Fibroblast of skin of left biceps (primary cell): ENCODE results near the gene RAET1L.
"Not testable (repeated sequence)": the region's sequence is repeated elsewhere in the genome, so short reads cannot be mapped to it uniquely, and the experiment has no call there.

Experiments
- DNase-seq, 2 experiments: peaks; one replicate each; pipeline ENCODE4 v3.0.0-alpha.2; 2013; ENCODE audit warnings: low read depth in 2 of 2

Gene RAET1L, protein sequence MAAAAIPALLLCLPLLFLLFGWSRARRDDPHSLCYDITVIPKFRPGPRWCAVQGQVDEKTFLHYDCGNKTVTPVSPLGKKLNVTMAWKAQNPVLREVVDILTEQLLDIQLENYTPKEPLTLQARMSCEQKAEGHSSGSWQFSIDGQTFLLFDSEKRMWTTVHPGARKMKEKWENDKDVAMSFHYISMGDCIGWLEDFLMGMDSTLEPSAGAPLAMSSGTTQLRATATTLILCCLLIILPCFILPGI

DNA sequence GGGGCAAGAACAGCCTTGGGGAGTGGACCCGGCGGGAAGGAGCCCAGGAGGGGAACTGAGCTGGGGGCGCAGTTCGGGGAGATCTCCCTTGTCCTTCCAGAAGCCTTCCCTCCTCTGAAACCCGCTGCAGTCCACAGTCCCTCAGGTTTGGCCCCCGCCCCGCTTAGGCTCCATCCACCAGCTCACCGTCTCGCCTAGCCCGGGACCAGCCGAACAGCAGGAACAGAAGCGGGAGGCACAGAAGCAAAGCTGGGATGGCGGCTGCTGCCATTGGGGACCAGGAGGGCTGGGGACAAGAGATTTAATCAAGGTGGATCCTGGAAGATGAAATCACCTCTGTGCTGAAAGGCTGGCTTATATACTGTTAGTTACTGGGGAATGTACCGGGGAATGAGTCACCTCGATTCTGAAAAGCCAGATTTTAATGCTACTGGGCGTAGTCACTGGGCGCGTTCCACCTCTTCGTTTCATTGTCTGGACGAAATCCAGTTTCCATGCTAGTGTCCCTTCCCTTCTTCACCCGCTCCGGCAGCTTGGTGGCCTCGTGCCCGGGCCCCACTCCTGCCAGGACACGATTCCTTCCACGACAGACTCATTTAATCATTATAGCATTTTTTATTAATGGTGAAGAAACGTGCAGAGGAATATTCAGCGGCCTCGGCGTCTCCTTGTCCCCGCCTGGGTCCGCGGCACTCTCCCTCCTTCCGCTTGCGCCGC lies at the start of gene RAET1L:
TSS of gene RAET1L (minus strand) at position 332 of the 717 bp plus-strand sequence. CDS start at position 271, 61 bp downstream.
- peak in 1 of 2 experiments; percentile 8 for DNase-seq

DNA sequence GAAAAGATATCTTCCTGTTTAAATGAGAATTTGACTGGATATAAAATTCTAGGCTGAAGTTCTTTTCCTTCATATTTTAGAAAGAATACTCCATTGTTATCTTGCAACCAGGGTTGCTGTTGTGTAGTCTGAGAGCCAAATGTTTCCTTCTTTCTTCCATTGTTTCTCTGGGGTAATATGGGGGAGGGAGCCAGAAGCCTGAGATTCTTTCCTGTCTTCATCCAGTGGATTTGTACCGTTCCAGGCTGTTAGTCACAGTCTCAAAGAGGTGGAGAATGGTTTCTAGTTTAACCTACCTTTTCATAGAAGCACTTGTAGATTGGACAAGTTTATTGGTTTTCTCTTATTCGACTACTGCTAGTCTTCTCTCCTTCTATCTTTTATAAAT lies 49.7 kb upstream of the RAET1L start:
- DNase-seq, result no peak

DNA sequence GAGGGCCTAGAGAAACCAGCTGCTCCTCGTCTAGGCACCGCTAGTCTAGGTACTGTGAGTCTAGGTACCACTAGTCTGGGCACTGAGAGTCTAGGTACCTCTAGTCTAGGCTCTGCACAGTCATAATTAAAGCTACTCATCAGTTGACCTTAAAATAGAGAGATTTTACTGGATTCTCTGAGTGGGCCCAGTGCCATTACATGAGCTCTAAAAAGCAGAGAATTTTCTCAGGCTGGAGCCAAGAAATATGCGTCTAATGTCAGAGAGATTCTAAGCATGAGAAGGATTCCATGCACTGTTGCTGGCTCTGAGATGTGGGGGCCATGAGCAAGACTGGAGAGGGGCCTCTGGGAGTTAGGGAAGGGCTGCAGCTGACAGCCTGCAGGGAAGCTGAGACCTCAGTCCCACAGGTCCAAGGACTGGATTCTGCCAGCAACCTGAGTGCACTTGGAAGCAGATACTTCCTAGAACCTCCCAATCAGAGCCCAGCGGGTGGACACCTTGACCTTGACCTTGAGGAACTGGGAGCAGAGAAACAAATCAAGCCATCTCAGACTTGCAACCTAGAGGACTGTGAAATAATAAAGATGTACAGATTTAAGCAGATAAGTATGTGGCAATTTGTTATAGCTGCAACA lies 49.2 kb upstream of the RAET1L start:
- not testable (repeated sequence) for DNase-seq

DNA sequence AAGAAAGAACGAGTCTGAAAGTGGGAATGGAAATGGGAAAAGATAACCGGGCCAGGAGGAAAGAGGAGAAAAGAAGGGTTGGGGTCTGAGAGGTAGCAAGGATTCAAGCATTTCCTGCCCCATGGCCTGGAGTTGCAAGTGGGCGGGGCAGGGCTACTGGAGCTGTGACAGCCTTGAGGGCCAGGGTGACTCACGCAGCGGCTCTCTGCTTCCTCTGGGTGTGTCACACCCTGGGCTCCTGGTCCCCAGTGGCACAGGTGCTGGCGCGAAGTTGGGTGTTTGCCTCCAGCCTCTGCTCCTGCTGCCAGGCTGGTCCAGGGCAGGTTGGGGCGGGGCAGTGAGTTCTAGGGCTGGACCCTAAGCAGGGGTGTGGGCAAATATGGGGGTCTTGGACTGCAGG lies 46.9 kb upstream of the RAET1L start:
- no peak for DNase-seq

DNA sequence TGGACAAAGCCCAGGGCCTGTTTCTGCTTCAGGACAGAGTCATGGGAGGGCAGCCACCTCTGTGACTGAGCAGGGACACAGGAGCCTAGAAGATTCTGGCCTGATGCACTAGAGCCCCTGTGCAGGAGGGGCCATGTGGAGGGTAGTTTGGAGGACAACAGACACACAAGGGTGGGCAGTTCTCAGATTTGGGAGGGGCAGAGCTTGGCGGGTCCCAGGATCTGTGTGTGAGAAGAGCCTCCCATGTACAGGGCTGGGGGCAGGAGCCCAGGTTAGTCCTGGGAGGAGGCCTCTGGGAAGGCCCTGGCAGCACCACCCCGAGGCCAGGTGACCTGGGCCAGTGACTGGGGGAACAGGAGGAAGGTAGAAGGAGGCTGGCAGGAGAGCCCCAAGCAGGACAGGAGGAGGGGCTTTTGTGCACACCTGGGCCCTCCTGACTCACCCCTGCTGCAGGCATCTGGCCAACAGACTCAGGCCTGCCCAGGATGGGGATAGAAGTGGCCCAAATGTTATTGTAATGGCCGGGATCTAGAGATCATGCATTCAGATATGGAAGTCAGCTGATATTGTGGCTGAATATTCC lies 45.0 kb upstream of the RAET1L start:
- DNase-seq, result no peak

DNA sequence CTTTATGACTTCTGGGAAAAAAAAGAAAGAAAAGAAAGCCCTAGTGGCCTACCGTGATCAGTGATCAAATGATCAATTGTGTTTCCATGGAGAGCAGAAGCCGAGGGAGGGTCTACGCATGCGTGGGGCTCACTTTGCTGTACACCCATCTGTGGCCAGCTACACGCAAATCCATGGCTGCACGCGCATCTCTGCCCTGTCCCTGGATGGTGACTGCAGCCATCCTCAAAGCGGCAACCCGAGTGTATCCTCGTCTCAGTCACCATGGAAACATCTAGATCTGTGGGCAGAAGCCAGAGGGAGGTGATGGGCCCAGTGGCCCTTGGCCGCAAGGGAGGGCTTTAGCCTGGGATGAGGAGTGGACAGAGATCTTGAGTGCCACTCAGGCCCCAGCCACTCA lies 44.4 kb upstream of the RAET1L start:
- DNase-seq, result no peak

DNA sequence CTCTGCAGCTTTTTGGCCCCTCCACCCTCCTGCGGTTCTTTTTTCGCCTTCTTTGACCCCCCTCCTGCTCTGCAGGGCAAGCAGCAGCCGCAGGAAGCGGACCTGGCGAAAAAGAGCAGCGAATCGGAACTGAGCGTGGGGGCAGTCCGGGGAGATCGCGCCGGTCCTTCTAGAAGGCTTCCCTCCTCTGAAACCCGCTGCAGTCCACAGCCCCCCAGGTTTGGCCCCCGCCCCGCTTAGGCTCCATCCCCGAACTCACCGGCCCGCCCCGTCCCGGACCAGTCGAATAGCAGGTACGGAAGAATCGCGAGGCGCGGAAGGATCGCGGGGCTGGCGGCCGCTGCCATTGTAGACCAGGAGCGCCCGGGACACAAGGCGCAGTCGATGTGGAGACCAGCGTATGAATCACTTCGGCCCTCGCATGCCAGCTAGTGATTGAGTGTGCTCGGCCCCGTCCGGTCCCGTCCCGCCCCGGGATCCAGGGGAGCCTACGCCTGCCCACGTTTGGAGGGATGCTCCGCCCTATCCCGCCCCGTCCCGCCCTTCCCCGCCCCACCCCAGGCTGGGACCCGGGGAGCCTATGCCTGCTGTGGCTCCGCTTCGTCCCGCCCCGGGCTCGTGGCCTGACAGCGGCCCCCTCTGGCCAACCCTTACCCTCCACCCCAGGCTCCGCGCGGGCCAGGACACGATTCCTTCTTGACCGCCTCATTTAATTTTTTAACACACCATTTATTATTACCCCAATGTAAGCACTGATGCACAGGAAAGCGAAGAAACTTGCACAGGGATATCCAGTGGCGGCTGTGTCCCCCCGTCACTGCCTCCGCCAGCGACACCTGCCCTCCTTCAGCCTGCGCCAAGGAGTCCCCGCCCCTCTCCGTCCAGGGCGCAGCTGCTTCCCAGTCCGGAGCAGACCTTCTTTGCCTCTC lies 43.7 kb upstream of the RAET1L start, which contains the start of gene ULBP3:
TSS of gene ULBP3 (minus strand) at position 402 of the 929 bp plus-strand sequence. CDS start at position 347, 55 bp downstream.
- DNase-seq, result peak; percentile 67 to 75

DNA sequence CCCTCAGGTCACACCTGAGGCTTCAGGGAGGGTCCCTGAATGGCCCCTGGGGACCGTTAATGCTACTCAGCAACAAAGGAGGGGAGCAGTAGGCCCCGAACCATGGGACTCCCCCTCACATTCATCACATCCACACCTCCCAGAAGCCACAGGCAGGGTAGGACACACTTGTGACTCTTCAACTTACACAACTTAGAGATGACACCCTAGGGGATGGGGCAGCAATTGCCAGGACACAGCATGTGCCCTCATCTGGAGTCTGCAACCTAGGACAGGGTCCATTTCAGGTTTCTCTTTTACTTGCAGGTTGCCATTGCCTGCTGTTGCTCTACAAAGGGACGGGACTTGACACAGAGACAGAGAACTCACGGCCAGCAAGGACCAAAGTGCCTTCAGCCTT lies 42.8 kb upstream of the RAET1L start:
- no peak for DNase-seq

DNA sequence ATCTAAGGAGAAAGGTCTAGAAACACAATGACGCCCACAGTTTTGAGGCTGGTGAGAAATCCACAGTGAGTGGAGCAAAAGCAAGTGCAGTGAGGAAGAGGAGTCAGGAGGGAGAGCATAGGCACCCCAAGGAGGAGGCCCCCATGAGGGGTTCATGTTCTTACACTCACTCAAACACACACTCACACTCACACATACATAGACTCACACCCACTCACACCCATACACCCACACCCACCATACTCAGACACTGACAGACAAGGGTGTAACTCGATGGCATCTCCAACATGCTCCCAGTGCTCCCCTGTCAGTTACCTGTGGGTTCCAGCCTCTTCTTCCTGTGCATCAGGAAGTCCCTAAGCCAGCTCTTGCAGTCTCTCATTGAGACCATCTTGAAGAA lies 39.8 kb upstream of the RAET1L start:
- DNase-seq, result no peak

DNA sequence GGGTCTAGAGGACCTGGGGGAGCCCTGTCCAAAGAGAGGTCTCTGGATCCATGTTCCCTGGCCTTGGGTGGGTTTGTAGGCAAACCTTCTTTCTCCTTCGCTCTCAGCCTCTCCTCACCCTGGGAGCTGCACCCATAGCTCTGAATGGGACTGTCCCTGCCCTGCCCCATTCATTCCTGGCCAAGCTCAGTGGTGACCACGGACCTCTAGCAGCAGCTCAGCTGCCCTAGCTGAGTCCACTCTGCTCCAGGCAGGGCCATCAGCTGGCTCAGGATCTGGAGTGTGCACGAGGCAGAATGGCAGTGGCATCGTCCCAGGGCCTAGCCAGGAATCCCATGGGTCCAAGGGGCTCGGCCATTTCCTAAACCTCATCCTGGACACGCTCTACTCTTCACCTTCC lies 38.3 kb upstream of the RAET1L start:
- DNase-seq, result no peak

DNA sequence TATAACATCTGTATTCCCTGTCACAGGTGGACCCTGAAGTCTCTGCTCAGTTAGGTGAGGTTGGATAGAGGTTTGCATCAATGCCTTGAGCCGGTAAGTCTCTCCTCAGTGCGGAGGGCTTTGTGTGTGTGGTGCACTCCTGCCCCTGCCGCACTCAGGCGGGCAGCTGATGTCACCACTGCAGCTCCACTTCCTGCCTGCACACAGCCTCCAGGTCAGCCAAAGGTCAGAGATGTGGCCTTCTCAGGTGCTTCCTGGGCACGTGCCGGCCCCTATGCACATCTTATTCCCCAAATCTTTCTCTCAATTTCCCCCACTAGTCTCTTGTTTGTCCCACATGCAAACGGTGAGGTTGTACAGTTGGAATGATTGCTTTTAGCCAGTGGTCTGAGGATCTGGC lies 34.6 kb upstream of the RAET1L start:
- DNase-seq, result not testable (repeated sequence)

DNA sequence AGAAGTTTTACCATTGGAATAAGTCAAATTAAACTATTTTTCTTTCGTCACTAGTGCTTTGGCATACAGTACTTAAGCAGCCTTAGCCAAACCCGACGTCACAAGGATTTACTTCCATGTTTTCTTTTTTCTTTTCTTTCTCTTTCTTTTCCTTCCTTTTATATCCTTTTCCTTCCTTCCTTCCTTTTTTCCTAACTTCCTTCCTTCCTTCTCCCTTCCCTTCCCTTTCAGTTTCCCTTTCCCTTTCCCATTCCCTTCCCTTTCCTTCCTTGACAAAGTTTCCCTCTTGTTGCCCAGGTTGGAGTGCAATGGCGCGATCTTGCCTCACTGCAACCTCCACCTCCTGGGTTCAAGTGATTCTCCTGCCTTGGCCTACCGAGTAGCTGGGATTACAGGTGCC lies 33.7 kb upstream of the RAET1L start:
- DNase-seq, result no peak

DNA sequence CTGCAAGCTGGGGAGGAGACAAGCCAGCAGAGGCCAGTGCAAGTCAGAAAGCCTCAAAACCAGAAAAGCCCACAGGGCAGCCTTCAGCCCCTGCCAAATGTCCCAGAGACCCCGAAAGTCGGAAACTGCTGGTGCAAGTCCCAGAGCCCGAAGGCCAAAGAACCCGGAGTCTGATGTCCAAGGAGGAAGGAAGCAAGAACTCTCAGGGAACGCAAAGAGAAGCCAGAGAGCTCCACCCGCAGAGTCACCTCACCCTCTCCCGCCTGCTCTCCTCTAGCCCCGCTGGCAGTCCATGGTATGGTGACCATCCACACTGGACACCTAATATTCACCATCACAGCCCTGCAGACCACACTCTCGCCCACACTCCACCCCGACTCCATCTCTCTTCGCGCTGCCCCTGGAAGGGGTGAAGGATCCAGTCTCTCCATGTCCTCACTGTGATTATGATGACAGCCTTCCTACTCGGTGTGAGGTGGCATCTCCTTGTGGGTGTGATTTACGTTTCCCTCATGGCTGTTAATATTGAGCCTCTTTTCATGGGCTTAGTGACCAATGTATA lies 33.0 kb upstream of the RAET1L start:
- DNase-seq, result no peak

DNA sequence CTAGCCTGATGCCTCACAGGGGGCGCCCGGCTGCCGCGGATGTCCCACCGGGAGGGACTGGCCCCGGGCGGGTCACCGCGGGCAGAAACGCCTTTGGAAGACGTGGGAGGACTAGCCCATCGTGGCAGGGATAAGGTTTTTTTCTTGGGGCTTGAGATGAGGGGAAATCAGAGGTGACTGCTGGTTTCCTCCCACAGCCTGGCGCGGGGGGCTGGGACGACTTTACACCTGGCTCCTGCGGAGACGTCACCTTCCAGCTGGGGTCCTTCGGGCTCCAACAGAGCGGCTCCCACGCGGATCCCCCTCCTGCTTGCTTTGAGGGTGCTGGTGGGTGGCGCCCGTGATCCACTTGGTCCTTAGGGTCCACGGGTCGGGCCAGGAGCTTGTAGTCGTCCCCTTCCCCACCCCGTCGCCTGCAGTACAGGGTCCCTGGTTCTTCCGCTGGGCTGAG lies 32.2 kb upstream of the RAET1L start:
- no peak for DNase-seq

DNA sequence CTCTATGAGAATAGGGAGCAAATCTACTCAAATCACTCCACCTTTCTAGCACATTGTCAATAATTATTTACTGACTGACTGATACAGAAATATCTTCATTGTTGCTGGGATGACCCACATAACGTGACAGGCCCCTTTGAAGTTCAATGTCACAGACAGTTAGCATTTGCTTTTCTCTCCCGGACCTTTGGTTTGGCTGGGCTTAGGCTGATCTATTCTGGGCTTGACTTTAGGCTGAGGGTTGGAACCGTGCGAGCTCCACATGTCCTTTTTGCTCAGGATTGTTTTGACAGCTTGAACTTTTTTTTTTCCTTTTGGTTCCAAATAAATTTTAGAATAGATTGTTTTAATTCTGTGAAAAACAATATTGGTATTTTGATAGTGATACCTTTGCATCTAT lies 31.6 kb upstream of the RAET1L start:
- DNase-seq, result no peak

DNA sequence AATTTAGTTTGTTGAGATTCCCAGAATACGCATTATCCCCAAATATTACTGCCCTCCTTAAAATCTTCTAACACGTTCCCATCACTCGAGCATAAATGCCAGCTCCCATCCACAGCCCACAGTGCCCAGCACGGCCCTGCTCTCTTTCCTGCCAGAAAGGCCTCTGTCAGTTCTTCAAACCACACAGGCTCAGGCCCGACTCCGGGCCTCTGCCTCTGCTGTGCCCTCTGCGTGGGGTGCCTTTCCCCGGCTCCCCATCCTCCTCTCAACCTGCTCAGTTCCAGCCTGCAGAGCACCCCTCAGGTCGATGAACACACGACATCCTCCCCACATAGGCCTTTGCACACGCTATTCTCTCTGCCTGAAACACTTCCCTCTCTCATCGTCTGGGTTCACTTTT lies 30.8 kb upstream of the RAET1L start:
- no peak for DNase-seq

DNA sequence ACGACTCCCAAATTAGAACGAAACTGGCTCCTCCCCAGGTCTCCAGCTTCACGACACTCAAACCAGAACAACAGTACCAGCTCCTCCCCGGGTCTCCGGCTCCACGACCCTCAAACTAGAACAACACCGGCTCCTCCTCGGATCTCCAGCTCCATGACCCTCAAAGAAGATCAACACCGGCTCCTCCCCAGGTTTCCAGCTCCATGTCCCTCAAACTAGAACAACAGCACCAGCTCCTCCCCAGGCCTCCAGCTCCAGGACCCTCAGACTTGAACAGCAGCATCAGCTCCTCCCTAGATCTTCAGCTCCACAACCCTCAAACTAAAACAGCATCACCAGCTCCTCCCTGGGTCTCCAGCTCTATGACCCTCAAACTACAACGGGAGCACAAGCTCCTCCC lies 29.8 kb upstream of the RAET1L start:
- no peak for DNase-seq

DNA sequence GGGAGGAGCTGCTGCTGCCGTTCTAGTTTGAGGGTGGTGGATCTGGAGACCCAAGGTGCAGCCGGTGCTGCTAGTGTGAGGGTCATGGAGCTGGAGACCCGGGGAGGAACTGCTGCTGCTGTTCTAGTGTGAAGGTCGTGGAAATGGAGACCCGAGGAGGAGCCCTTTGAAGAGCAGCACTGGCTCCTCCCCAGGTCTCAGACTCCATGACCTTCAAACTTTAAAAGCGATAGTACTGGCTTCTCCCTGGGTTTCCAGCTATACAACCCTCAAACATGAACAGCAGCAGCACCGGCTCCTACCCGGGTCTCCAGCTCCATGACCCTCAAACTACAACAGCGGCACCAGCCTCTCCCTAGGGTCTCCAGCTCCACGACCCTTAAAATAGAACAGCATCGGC lies 28.1 kb upstream of the RAET1L start:
- no peak for DNase-seq

DNA sequence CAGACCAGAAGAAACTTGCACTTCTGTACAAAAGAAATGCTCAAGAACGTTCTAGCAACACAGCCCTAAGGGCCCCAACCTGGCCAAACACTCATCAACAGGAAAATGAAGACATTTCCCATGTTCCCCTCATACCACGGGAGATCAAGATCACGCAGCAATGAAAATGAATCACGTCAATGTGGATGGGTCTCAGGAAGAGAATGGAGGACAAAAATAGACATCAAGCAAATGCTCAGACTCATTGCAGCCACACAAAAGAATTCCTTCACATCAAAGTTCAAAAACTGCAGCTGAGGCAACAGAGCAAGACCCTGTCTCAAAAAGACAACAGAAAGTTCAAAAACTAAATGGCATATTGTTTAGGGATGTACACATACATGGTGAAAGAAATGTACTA lies 25.5 kb upstream of the RAET1L start:
- DNase-seq, result no peak

DNA sequence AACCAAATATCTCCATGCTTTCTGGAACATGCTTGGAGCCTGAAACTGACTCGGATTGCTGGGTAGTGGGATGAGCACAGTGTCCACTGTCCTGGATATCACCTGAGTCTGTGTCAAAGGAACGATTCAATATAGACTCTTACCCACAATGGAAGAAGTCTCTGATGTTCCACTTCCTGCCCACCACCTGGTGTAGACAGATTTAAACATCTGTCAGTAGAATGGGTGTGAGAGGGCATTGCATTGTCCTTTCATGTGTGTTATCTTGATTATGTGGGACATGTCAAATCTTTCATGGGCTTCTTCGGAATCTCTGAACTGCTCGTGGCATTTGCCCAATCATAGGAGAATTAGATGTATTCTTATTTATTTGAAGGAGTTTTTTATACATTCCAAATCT lies 22.8 kb upstream of the RAET1L start:
- no peak for DNase-seq

DNA sequence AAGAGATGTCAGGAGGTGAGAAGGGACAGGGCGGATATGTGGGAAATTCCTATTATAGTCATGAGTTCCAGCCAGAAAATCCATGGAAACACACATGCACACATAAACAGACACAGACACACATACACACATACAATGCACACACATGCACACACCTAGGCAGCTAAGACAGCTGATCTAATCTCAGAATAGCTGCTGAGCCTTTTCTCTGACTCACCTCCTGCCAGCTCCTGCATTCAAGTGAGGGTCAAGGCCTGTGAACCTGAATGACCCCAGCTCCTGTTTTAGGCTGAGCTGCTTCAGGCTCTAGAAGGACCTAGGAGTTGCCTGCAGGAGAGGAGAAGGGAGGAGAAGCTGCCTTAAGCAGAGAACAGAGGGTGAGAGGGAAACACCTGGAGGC lies 21.6 kb upstream of the RAET1L start:
- DNase-seq, result no peak
